Epidermal melanocyte (primary cell): ENCODE results near the gene KLHL30.

ENCODE experiments used
- DNase-seq: peaks from one replicate; pipeline ENCODE4 v3.0.0; 2011; ENCODE audit warnings: low spot score; ENCODE audit not compliant: insufficient read length

Gene KLHL30

GRCh38 chr2:238144262-238144661 is 5.8 kb downstream of the KLHL30 start:
- DNase-seq, result no peak

GRCh38 chr2:238145046-238145445 is 6.6 kb downstream of the KLHL30 start:
- DNase-seq, result no peak

GRCh38 chr2:238145851-238146250 is 7.4 kb downstream of the KLHL30 start:
- no peak for DNase-seq

GRCh38 chr2:238146884-238147544 is 8.5 kb downstream of the KLHL30 start:
- DNase-seq, result no peak

- DNase-seq, result no peak
Observed at GRCh38 chr2:238148981-238149380, 10.5 kb downstream of the KLHL30 start.

GRCh38 chr2:238149841-238150572 is 11.5 kb downstream of the KLHL30 start:
- DNase-seq, result no peak

GRCh38 chr2:238150686-238151085 is 12.2 kb downstream of the KLHL30 start:
- no peak for DNase-seq

GRCh38 chr2:238151205-238151604 is 12.7 kb downstream of the KLHL30 start:
- no peak for DNase-seq

- no peak for DNase-seq
Observed at GRCh38 chr2:238151628-238152235, 13.3 kb downstream of the KLHL30 start.

- DNase-seq, result no peak
Observed at GRCh38 chr2:238152771-238153688, 14.6 kb downstream of the KLHL30 start.

- no peak for DNase-seq
Observed at GRCh38 chr2:238154570-238154969, 16.1 kb downstream of the KLHL30 start.

- no peak for DNase-seq
Observed at GRCh38 chr2:238155051-238155760, 16.7 kb downstream of the KLHL30 start.

GRCh38 chr2:238155761-238156694 is 17.6 kb downstream of the KLHL30 start:
- DNase-seq, result no peak

- no peak for DNase-seq
Observed at GRCh38 chr2:238157506-238158017, 19.1 kb downstream of the KLHL30 start.

GRCh38 chr2:238158018-238158508 is 19.6 kb downstream of the KLHL30 start:
- no peak for DNase-seq

- DNase-seq, result peak; percentile 78
Observed at GRCh38 chr2:238158509-238159070, 20.1 kb downstream of the KLHL30 start, which contains the start of gene ERFE. Gene ERFE (plus strand): TSS chr2:238158970. CDS start chr2:238159008, 38 bp downstream.

- DNase-seq, result no peak
Observed at GRCh38 chr2:238159071-238159539, 20.6 kb downstream of the KLHL30 start.

- DNase-seq, result no peak
Observed at GRCh38 chr2:238159661-238160205, 21.3 kb downstream of the KLHL30 start.
